Activated CD8-positive, alpha-beta T cell treated with anti-CD3 and anti-CD28 coated beads for 36 hours (primary cell): Measurements from ENCODE around the gene TTLL5. TPM values are rescaled to one million over a fixed set of nuclear protein-coding genes. Genes with fewer than 3 reads are reported as not detected.

Experiments
- ATAC-seq: fragments of 200-7000 bp; cut with Tn5 transposase; one replicate; pipeline ENCODE4 v1.10.0; 2021; ENCODE audit warnings: mild to moderate bottlenecking, moderate library complexity
- CTCF ChIA-PET: fragments of 350-600 bp; sonication (Branson Sonifier 250); formaldehyde crosslinking; loops from one replicate; lab custom pipeline; 2021; ENCODE audit warnings: antibody characterized with exemption; lab: Charles Lee
- POLR2A ChIA-PET: fragments of 350-600 bp; sonication (Branson Sonifier 250); formaldehyde crosslinking; loops from one replicate; lab custom pipeline; 2021; ENCODE audit warnings: antibody characterized with exemption; lab: Charles Lee
- DNase-seq: peaks from one replicate; pipeline ENCODE4 v3.0.0-alpha.2; 2020
- H3K27ac Mint-ChIP-seq: one replicate; pipeline ENCODE4 v1.8.0; 2021; ENCODE audit warnings: mild to moderate bottlenecking, mixed read lengths
- H3K27me3 Mint-ChIP-seq: one replicate; pipeline ENCODE4 v1.8.0; 2021; ENCODE audit warnings: mixed read lengths
- H3K36me3 Mint-ChIP-seq: one replicate; pipeline ENCODE4 v1.8.0; 2021; ENCODE audit warnings: low read depth, mixed read lengths
- H3K4me1 Mint-ChIP-seq: one replicate; pipeline ENCODE4 v1.8.0; 2021; ENCODE audit warnings: low read depth, mixed read lengths
- H3K4me3 Mint-ChIP-seq: one replicate; pipeline ENCODE4 v1.8.0; 2021; ENCODE audit warnings: mild to moderate bottlenecking, moderate library complexity, mixed read lengths
- H3K9me3 Mint-ChIP-seq: one replicate; pipeline ENCODE4 v1.8.0; 2021; ENCODE audit warnings: mixed read lengths
- CTCF ChIP-seq: fragments of 200-600 bp; IDR thresholded peaks from one replicate; pipeline ENCODE4 v1.8.0; 2022; ENCODE audit warnings: antibody characterized with exemption, mild to moderate bottlenecking
- intact Hi-C: fragments of 100-400 bp; cut with micrococcal nuclease; formaldehyde crosslinking; loops from one replicate; pipeline ENCODE4 v1.10.0; 2022
- total RNA-seq, 2 experiments: library from RNA; stranded (reverse); gene quantifications; one replicate each; pipeline ENCODE4 v1.2.3, GENCODE V29; 2021

Gene TTLL5
- total RNA-seq, 2 experiments from 2014 or later = 23.6 to 27.2 TPM

GRCh38 chr14:75969891-75970290, 308.8 kb downstream of the TTLL5 start:
- no peak overlapping the region for H3K4me3 Mint-ChIP-seq
- H3K9me3 Mint-ChIP-seq = no peaks in the 10 kb centered on the region
- no peaks in the 10 kb centered on the region for H3K36me3 Mint-ChIP-seq
- H3K4me1 Mint-ChIP-seq = no peaks in the 10 kb centered on the region
- no peak overlapping the region for H3K27ac Mint-ChIP-seq
- ATAC-seq (no peak), DNase-seq (no peak)
- intact Hi-C loops = no loop called here
- no peak for TF ChIP-seq CTCF
- CTCF ChIA-PET = interaction anchor here (0.6 to 4.7 kb wide), 4 partner anchors 9 to 63 kb away, joined by 3 to 16 read pairs (median 6); no protein-coding TSS in a partner anchor
- POLR2A ChIA-PET = interaction anchor here (1.1 kb wide), 1 partner anchor 306 kb away, joined by 3 read pairs; no protein-coding TSS in a partner anchor
- no peaks in the 10 kb centered on the region for H3K27me3 Mint-ChIP-seq

- Mint-ChIP-seq H3K36me3 (peaks cover 2% of the 10 kb centered on the region), H3K9me3 (no peaks in the 10 kb centered on the region), H3K27ac (no peak overlapping the region), H3K4me3 (no peak overlapping the region), H3K4me1 (no peaks in the 10 kb centered on the region), H3K27me3 (no peaks in the 10 kb centered on the region)
- ATAC-seq (no peak), DNase-seq (no peak)
- CTCF ChIA-PET = interaction anchor here (1.2 to 4.7 kb wide), 2 partner anchors 65 to 262 kb away, joined by 4 to 16 read pairs; no protein-coding TSS in a partner anchor
- no peak for TF ChIP-seq CTCF
- intact Hi-C loops = no loop called here
- POLR2A ChIA-PET = no interaction called here
Observed at GRCh38 chr14:75970989-75971388, 309.9 kb downstream of the TTLL5 start.

- Mint-ChIP-seq H3K36me3 (peaks cover 2% of the 10 kb centered on the region), H3K27me3 (no peaks in the 10 kb centered on the region), H3K4me3 (no peak overlapping the region), H3K4me1 (no peaks in the 10 kb centered on the region), H3K9me3 (no peaks in the 10 kb centered on the region), H3K27ac (no peak overlapping the region)
- ChIA-PET POLR2A (interaction anchor here (0.6 kb wide), 1 partner anchor 638 kb away, joined by 3 read pairs; no protein-coding TSS in a partner anchor), CTCF (interaction anchor here (1.2 to 4.7 kb wide), 2 partner anchors 65 to 262 kb away, joined by 4 to 16 read pairs; no protein-coding TSS in a partner anchor)
- intact Hi-C loops = no loop called here
- DNase-seq (no peak), ATAC-seq (no peak)
- TF ChIP-seq CTCF = no peak
Observed at GRCh38 chr14:75971509-75971908, 310.5 kb downstream of the TTLL5 start.

GRCh38 chr14:75972801-75973421, 311.9 kb downstream of the TTLL5 start:
- TF ChIP-seq CTCF = no peak
- no peak for ATAC-seq
- POLR2A ChIA-PET = no interaction called here
- CTCF ChIA-PET = interaction anchor here (2.0 to 2.5 kb wide), 2 partner anchors 67 to 263 kb away, joined by 11 to 15 read pairs; no protein-coding TSS in a partner anchor
- Mint-ChIP-seq H3K9me3 (no peaks in the 10 kb centered on the region), H3K27me3 (no peaks in the 10 kb centered on the region), H3K4me3 (no peak overlapping the region), H3K4me1 (peaks cover under 1% of the 10 kb centered on the region), H3K36me3 (peaks cover 2% of the 10 kb centered on the region), H3K27ac (no peak overlapping the region)
- intact Hi-C loops = no loop called here
- DNase-seq = no peak
